ENCODE data around the gene ADTRP. TPM values are rescaled to one million over a fixed set of nuclear protein-coding genes. Genes with fewer than 3 reads are reported as not detected.

The ADTRP gene
- total RNA-seq, 3 donors from 2014 or later, result 0.48 to 2.9 (median 2.6) TPM

GRCh38 chr6:11685481-11686093 lies 93.0 kb downstream of the ADTRP start:
- peaks cover 0 to 3% of the 10 kb centered on the region in 2 donors for H3K9me3 ChIP-seq
- no peak overlapping the region for H3K4me3 ChIP-seq
- intact Hi-C loops (cut with DNase I; ENCODE audit: low total_unique reads), result no loop called here
- H3K4me1 ChIP-seq, result no peaks in the 10 kb centered on the region
- H3K27ac ChIP-seq, result no peak overlapping the region
- H3K36me3 ChIP-seq, result no peaks in the 10 kb centered on the region
- no peaks in the 10 kb centered on the region for H3K27me3 ChIP-seq
- TF ChIP-seq POLR2AphosphoS5 (IDR thresholded peaks at IDR 0.05) (no peak), POLR2A (IDR thresholded peaks at IDR 0.05) (no peak), CTCF (IDR thresholded peaks at IDR 0.05) (no peak)
- no peak for DNase-seq (ENCODE audit: low spot score in 2 of 2)

- intact Hi-C loops (cut with DNase I; ENCODE audit: low total_unique reads), result loop anchor here (5.0 kb wide), 1 partner anchor 617 kb away; no protein-coding TSS in a partner anchor
- no peak for DNase-seq (ENCODE audit: low spot score in 2 of 2)
- no peak overlapping the region for H3K4me3 ChIP-seq
- TF ChIP-seq POLR2AphosphoS5 (IDR thresholded peaks at IDR 0.05) (no peak), CTCF (IDR thresholded peaks at IDR 0.05) (no peak), POLR2A (IDR thresholded peaks at IDR 0.05) (no peak)
- no peaks in the 10 kb centered on the region for H3K36me3 ChIP-seq
- H3K27ac ChIP-seq, result no peak overlapping the region
- H3K27me3 ChIP-seq, result no peaks in the 10 kb centered on the region
- no peaks in the 10 kb centered on the region for H3K4me1 ChIP-seq
- peaks cover 0 to 6% of the 10 kb centered on the region in 2 donors for H3K9me3 ChIP-seq
Observed at GRCh38 chr6:11684901-11685480, 93.6 kb downstream of the ADTRP start.

GRCh38 chr6:11683871-11684270 lies 94.7 kb downstream of the ADTRP start:
- intact Hi-C loops (cut with DNase I; ENCODE audit: low total_unique reads), result loop anchor here (5.0 kb wide), 1 partner anchor 618 kb away; no protein-coding TSS in a partner anchor
- no peak for DNase-seq (ENCODE audit: low spot score in 2 of 2)
- TF ChIP-seq POLR2A (IDR thresholded peaks at IDR 0.05) (no peak), POLR2AphosphoS5 (IDR thresholded peaks at IDR 0.05) (no peak), CTCF (IDR thresholded peaks at IDR 0.05) (no peak)
- H3K9me3 ChIP-seq, result peaks cover 0 to 6% of the 10 kb centered on the region in 2 donors
- H3K4me3 ChIP-seq, result no peak overlapping the region
- H3K27ac ChIP-seq, result no peak overlapping the region
- H3K36me3 ChIP-seq, result no peaks in the 10 kb centered on the region
- no peaks in the 10 kb centered on the region for H3K4me1 ChIP-seq
- no peaks in the 10 kb centered on the region for H3K27me3 ChIP-seq

GRCh38 chr6:11682561-11682975 lies 96.0 kb downstream of the ADTRP start:
- intact Hi-C loops (cut with DNase I; ENCODE audit: low total_unique reads), result loop anchor here (5.0 kb wide), 1 partner anchor 620 kb away; no protein-coding TSS in a partner anchor
- TF ChIP-seq POLR2AphosphoS5 (IDR thresholded peaks at IDR 0.05) (no peak), CTCF (IDR thresholded peaks at IDR 0.05) (no peak), POLR2A (IDR thresholded peaks at IDR 0.05) (no peak)
- H3K4me3 ChIP-seq, result no peak overlapping the region
- H3K27ac ChIP-seq, result no peak overlapping the region
- DNase-seq (ENCODE audit: low spot score in 2 of 2), result no peak
- H3K9me3 ChIP-seq, result peaks cover 0 to 6% of the 10 kb centered on the region in 2 donors
- no peaks in the 10 kb centered on the region for H3K36me3 ChIP-seq
- H3K27me3 ChIP-seq, result no peaks in the 10 kb centered on the region
- no peaks in the 10 kb centered on the region for H3K4me1 ChIP-seq

- H3K4me1 ChIP-seq, result no peaks in the 10 kb centered on the region
- intact Hi-C loops (cut with DNase I; ENCODE audit: low total_unique reads), result loop anchor here (5.0 kb wide), 1 partner anchor 621 kb away; no protein-coding TSS in a partner anchor
- DNase-seq (ENCODE audit: low spot score in 2 of 2), result no peak
- H3K9me3 ChIP-seq, result peaks cover 0 to 6% of the 10 kb centered on the region in 2 donors
- H3K27me3 ChIP-seq, result no peaks in the 10 kb centered on the region
- no peak for TF ChIP-seq POLR2A (IDR thresholded peaks at IDR 0.05)
- no peak for TF ChIP-seq CTCF (IDR thresholded peaks at IDR 0.05)
- TF ChIP-seq POLR2AphosphoS5 (IDR thresholded peaks at IDR 0.05), result no peak
- H3K36me3 ChIP-seq, result no peaks in the 10 kb centered on the region
- no peak overlapping the region for H3K27ac ChIP-seq
- H3K4me3 ChIP-seq, result no peak overlapping the region
Observed at GRCh38 chr6:11681770-11682169, 96.8 kb downstream of the ADTRP start.
